Right atrium auricular region (tissue), 2 donors: ENCODE measurements around the gene UNC45A. TPM values are rescaled to one million over a fixed set of nuclear protein-coding genes. Genes with fewer than 3 reads are reported as not detected.

Experiments
- DNase-seq: peaks from one replicate; pipeline ENCODE4 v3.0.0-alpha.2; 2019; ENCODE audit warnings: low spot score
- H3K27ac ChIP-seq, 2 donors: fragments of 200-600 bp; sonication (generic); 1 replicate in 1 of 2; 2 replicates in 1 of 2; pipeline ENCODE4 v1.5.1; 2016 to 2019
- H3K27me3 ChIP-seq, 2 donors: fragments of 200-600 bp; sonication (generic); one replicate each; pipeline versions ENCODE4 v1.5.1 to v1.6.0; 2017 to 2019
- H3K36me3 ChIP-seq: fragments of 200-600 bp; sonication (generic); one replicate; pipeline ENCODE4 v1.5.1; 2016
- H3K4me1 ChIP-seq, 2 donors: fragments of 200-600 bp; sonication (generic); one replicate each; pipeline versions ENCODE4 v1.5.1 to v1.6.0; 2017 to 2019
- H3K4me3 ChIP-seq, 2 donors: fragments of 200-600 bp; sonication (generic); 1 replicate in 1 of 2; 2 replicates in 1 of 2; pipeline ENCODE4 v1.5.1; 2017 to 2019; ENCODE audit warnings: mild to moderate bottlenecking in 1 of 2, moderate library complexity in 1 of 2
- H3K9me3 ChIP-seq, 2 donors: fragments of 200-600 bp; sonication (generic); one replicate each; pipeline ENCODE4 v1.5.1; 2019
- CTCF ChIP-seq, 2 donors: fragments of 200-600 bp; sonication (generic); IDR thresholded peaks; one replicate each; pipeline ENCODE4 v1.5.1; 2019; ENCODE audit warnings: antibody characterized with exemption in 2 of 2
- total RNA-seq, 2 donors: library from RNA; depleted of rRNA; stranded (reverse); fragments of >200 nt; gene quantifications; one replicate each; pipeline ENCODE4 v1.1.0, GENCODE V29; 2016

The UNC45A gene
- total RNA-seq, 2 donors from 2014 or later = 17.4 to 19.0 TPM

- H3K9me3 ChIP-seq = no peaks in the 10 kb centered on the region
- DNase-seq = no peak
- no peak for TF ChIP-seq CTCF (IDR thresholded peaks at IDR 0.05)
- peaks cover 39% of the 10 kb centered on the region for H3K36me3 ChIP-seq
- no peaks in the 10 kb centered on the region for H3K27me3 ChIP-seq
- peaks cover 0 to 33% of the 10 kb centered on the region in 2 donors for H3K4me1 ChIP-seq
- H3K4me3 ChIP-seq = no peak overlapping the region
- H3K27ac ChIP-seq = no peak overlapping the region
These were observed 1.7 kb downstream of the UNC45A start for GRCh38 chr15:90936823-90937222.

- TF ChIP-seq CTCF (IDR thresholded peaks at IDR 0.05) = no peak
- H3K27ac ChIP-seq = no peak overlapping the region
- H3K27me3 ChIP-seq = no peaks in the 10 kb centered on the region
- H3K36me3 ChIP-seq = peaks cover 53% of the 10 kb centered on the region
- peaks cover 0 to 25% of the 10 kb centered on the region in 2 donors for H3K4me1 ChIP-seq
- no peak for DNase-seq
- H3K9me3 ChIP-seq = no peaks in the 10 kb centered on the region
- no peak overlapping the region for H3K4me3 ChIP-seq
These were observed 3.2 kb downstream of the UNC45A start for GRCh38 chr15:90938261-90938660.

- Histone ChIP-seq H3K36me3 (peaks cover 68% of the 10 kb centered on the region), H3K27me3 (no peaks in the 10 kb centered on the region), H3K4me3 (no peak overlapping the region), H3K9me3 (no peaks in the 10 kb centered on the region), H3K4me1 (peaks cover 0 to 15% of the 10 kb centered on the region in 2 donors), H3K27ac (no peak overlapping the region)
- no peak for DNase-seq
- no peak for TF ChIP-seq CTCF (IDR thresholded peaks at IDR 0.05)
These were observed 4.7 kb downstream of the UNC45A start for GRCh38 chr15:90939756-90940155.

GRCh38 chr15:90941038-90941437 is 6.0 kb downstream of the UNC45A start:
- H3K27ac ChIP-seq = no peak overlapping the region
- no peak for TF ChIP-seq CTCF (IDR thresholded peaks at IDR 0.05)
- DNase-seq = no peak
- peaks cover 0 to 8% of the 10 kb centered on the region in 2 donors for H3K4me1 ChIP-seq
- H3K36me3 ChIP-seq = peaks cover 76% of the 10 kb centered on the region
- no peak overlapping the region for H3K4me3 ChIP-seq
- H3K9me3 ChIP-seq = no peaks in the 10 kb centered on the region
- H3K27me3 ChIP-seq = no peaks in the 10 kb centered on the region

- H3K4me3 ChIP-seq = no peak overlapping the region
- peaks cover 91% of the 10 kb centered on the region for H3K36me3 ChIP-seq
- TF ChIP-seq CTCF (IDR thresholded peaks at IDR 0.05) = no peak
- H3K9me3 ChIP-seq = no peaks in the 10 kb centered on the region
- no peaks in the 10 kb centered on the region for H3K4me1 ChIP-seq
- no peak for DNase-seq
- no peak overlapping the region for H3K27ac ChIP-seq
- no peaks in the 10 kb centered on the region for H3K27me3 ChIP-seq
These were observed 7.5 kb downstream of the UNC45A start for GRCh38 chr15:90942354-90943120.

- Histone ChIP-seq H3K36me3 (peaks cover 93% of the 10 kb centered on the region), H3K27ac (no peak overlapping the region), H3K4me3 (no peak overlapping the region), H3K4me1 (no peaks in the 10 kb centered on the region), H3K27me3 (no peaks in the 10 kb centered on the region), H3K9me3 (no peaks in the 10 kb centered on the region)
- DNase-seq = no peak
- TF ChIP-seq CTCF (IDR thresholded peaks at IDR 0.05) = no peak
These were observed 10.0 kb downstream of the UNC45A start for GRCh38 chr15:90945091-90945490.
